ENCODE data around the gene SMIM21.

Gene SMIM21

DNA sequence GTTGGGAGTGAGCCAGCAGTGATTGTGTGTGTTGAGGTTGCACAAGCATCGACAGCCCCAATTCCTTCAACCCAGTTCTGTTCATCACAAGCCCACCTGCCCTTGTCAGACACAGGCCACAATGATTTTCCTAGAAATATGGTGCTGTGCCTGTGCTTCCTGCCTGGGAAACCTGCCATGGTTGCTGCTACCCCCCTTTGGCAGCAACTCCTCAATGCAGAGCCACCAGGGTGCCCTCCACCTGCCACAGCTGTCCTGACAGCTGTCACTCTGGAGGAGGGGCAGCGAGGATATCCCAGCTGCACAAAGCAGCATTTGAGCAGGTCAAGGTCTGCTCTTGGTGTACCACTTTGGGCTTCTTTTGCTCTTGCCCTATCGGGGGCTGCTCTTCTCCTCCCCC lies 27.1 kb downstream of the SMIM21 start:
- no peak for ATAC-seq
- no peak for TF ChIP-seq GLIS3 (CRISPR knock-in tag; IDR thresholded peaks at IDR 0.05)
- TF ChIP-seq PATZ1 (CRISPR knock-in tag; IDR thresholded peaks at IDR 0.05; ENCODE audit: borderline replicate concordance), result no peak
- no peak for TF ChIP-seq PPARA (CRISPR knock-in tag; IDR thresholded peaks at IDR 0.05; ENCODE audit: borderline replicate concordance)
- TF ChIP-seq ARNTL (CRISPR knock-in tag; IDR thresholded peaks at IDR 0.05; ENCODE audit: borderline replicate concordance, low read depth), result no peak
- TF ChIP-seq CSDC2 (CRISPR knock-in tag; IDR thresholded peaks at IDR 0.05), result no peak
- TF ChIP-seq ZNF565 (CRISPR knock-in tag; conservative IDR thresholded peaks at IDR 0.05; ENCODE audit: low read depth), result no peak
- no peak for TF ChIP-seq ESRRG (CRISPR knock-in tag; IDR thresholded peaks at IDR 0.05)
- TF ChIP-seq TCF4 (CRISPR knock-in tag; IDR thresholded peaks at IDR 0.05; ENCODE audit: borderline replicate concordance), result no peak
- TF ChIP-seq ZC3H10 (CRISPR knock-in tag; IDR thresholded peaks at IDR 0.05), result no peak
- no peak for TF ChIP-seq ZNF8 (CRISPR knock-in tag; IDR thresholded peaks at IDR 0.05)
- no peak for TF ChIP-seq ZFP30 (CRISPR knock-in tag; IDR thresholded peaks at IDR 0.05)
- no peak for TF ChIP-seq POU6F1 (CRISPR knock-in tag; IDR thresholded peaks at IDR 0.05; ENCODE audit: borderline replicate concordance, low read depth)
- TF ChIP-seq RARB (CRISPR knock-in tag; IDR thresholded peaks at IDR 0.05), result no peak
- TF ChIP-seq ZFP3 (CRISPR knock-in tag; IDR thresholded peaks at IDR 0.05), result no peak
- TF ChIP-seq ISL1 (CRISPR knock-in tag; IDR thresholded peaks at IDR 0.05), result no peak
- no peak for TF ChIP-seq ZNF70 (CRISPR knock-in tag; IDR thresholded peaks at IDR 0.05)
- TF ChIP-seq, protein P1, sequence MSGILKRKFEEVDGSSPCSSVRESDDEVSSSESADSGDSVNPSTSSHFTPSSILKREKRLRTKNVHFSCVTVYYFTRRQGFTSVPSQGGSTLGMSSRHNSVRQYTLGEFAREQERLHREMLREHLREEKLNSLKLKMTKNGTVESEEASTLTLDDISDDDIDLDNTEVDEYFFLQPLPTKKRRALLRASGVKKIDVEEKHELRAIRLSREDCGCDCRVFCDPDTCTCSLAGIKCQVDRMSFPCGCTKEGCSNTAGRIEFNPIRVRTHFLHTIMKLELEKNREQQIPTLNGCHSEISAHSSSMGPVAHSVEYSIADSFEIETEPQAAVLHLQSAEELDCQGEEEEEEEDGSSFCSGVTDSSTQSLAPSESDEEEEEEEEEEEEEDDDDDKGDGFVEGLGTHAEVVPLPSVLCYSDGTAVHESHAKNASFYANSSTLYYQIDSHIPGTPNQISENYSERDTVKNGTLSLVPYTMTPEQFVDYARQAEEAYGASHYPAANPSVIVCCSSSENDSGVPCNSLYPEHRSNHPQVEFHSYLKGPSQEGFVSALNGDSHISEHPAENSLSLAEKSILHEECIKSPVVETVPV (CRISPR knock-in tag; IDR thresholded peaks at IDR 0.05), result no peak
- TF ChIP-seq, protein P2, sequence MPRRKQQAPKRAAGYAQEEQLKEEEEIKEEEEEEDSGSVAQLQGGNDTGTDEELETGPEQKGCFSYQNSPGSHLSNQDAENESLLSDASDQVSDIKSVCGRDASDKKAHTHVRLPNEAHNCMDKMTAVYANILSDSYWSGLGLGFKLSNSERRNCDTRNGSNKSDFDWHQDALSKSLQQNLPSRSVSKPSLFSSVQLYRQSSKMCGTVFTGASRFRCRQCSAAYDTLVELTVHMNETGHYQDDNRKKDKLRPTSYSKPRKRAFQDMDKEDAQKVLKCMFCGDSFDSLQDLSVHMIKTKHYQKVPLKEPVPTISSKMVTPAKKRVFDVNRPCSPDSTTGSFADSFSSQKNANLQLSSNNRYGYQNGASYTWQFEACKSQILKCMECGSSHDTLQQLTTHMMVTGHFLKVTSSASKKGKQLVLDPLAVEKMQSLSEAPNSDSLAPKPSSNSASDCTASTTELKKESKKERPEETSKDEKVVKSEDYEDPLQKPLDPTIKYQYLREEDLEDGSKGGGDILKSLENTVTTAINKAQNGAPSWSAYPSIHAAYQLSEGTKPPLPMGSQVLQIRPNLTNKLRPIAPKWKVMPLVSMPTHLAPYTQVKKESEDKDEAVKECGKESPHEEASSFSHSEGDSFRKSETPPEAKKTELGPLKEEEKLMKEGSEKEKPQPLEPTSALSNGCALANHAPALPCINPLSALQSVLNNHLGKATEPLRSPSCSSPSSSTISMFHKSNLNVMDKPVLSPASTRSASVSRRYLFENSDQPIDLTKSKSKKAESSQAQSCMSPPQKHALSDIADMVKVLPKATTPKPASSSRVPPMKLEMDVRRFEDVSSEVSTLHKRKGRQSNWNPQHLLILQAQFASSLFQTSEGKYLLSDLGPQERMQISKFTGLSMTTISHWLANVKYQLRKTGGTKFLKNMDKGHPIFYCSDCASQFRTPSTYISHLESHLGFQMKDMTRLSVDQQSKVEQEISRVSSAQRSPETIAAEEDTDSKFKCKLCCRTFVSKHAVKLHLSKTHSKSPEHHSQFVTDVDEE (CRISPR knock-in tag; IDR thresholded peaks at IDR 0.05), result no peak
- no peak for TF ChIP-seq SNAI2 (CRISPR knock-in tag; IDR thresholded peaks at IDR 0.05)
- no peak for TF ChIP-seq BACH2 (CRISPR knock-in tag; IDR thresholded peaks at IDR 0.05; ENCODE audit: borderline replicate concordance)

- no peak for ATAC-seq
- TF ChIP-seq CREB5 (CRISPR knock-in tag; IDR thresholded peaks at IDR 0.05; ENCODE audit: low read depth) (no peak), ARNTL (CRISPR knock-in tag; IDR thresholded peaks at IDR 0.05; ENCODE audit: borderline replicate concordance, low read depth) (no peak), BACH2 (CRISPR knock-in tag; IDR thresholded peaks at IDR 0.05; ENCODE audit: borderline replicate concordance) (no peak), PATZ1 (CRISPR knock-in tag; IDR thresholded peaks at IDR 0.05; ENCODE audit: borderline replicate concordance) (no peak), OSR1 (CRISPR knock-in tag; IDR thresholded peaks at IDR 0.05) (no peak), GLIS3 (CRISPR knock-in tag; IDR thresholded peaks at IDR 0.05) (no peak), ZFP30 (CRISPR knock-in tag; IDR thresholded peaks at IDR 0.05) (no peak), POU6F1 (CRISPR knock-in tag; IDR thresholded peaks at IDR 0.05; ENCODE audit: borderline replicate concordance, low read depth) (no peak), ESRRG (CRISPR knock-in tag; IDR thresholded peaks at IDR 0.05) (no peak), ZFP3 (CRISPR knock-in tag; IDR thresholded peaks at IDR 0.05) (no peak)
- TF ChIP-seq, protein P1 (CRISPR knock-in tag; IDR thresholded peaks at IDR 0.05), result no peak
Measured at GRCh38 chr18:75395137-75395536, 32.4 kb downstream of the SMIM21 start.
